Astrocyte (in vitro differentiated cells and primary cell): ENCODE results near the gene PPP2R5C. TPM values are rescaled to one million over a fixed set of nuclear protein-coding genes. Genes with fewer than 3 reads are reported as not detected.

Experiments
- DNase-seq: peaks from one replicate; pipeline ENCODE4 v3.0.0-alpha.2; 2010; ENCODE audit warnings: low read depth
- FAIRE-seq: peaks from 2 replicates; lab custom pipeline; 2011; peaks lifted over from hg19 to GRCh38; lab: Jason Lieb, UNC
- H2AFZ ChIP-seq: 2 replicates; pipeline ENCODE4 v1.6.0; 2012; ENCODE audit warnings: low read depth, low read length, inconsistent platforms
- H3K27ac ChIP-seq: 2 replicates; pipeline ENCODE4 v1.5.1; 2011; ENCODE audit warnings: low read depth, low read length, inconsistent platforms
- H3K27me3 ChIP-seq: 2 replicates; pipeline ENCODE4 v1.6.0; 2011; ENCODE audit warnings: low read length, inconsistent platforms; ENCODE audit not compliant: insufficient read depth
- H3K36me3 ChIP-seq: 2 replicates; pipeline ENCODE4 v1.5.1; 2011; ENCODE audit warnings: low read length, inconsistent platforms; ENCODE audit not compliant: insufficient read depth
- H3K4me1 ChIP-seq: 2 replicates; pipeline ENCODE4 v1.5.1; 2011; ENCODE audit warnings: low read length, inconsistent platforms; ENCODE audit not compliant: insufficient read depth
- H3K4me2 ChIP-seq: 2 replicates; pipeline ENCODE4 v1.6.0; 2012; ENCODE audit warnings: low read length, inconsistent platforms
- H3K4me3 ChIP-seq: 2 replicates; pipeline ENCODE4 v1.5.1; 2011; ENCODE audit warnings: low read depth, mild to moderate bottlenecking, low read length, inconsistent platforms; ENCODE audit not compliant: insufficient read depth
- H3K79me2 ChIP-seq: 2 replicates; pipeline ENCODE4 v1.6.0; 2012; ENCODE audit warnings: mild to moderate bottlenecking, low read length, inconsistent platforms; ENCODE audit not compliant: insufficient read depth
- H3K9ac ChIP-seq: 2 replicates; pipeline ENCODE4 v1.6.0; 2012; ENCODE audit warnings: mild to moderate bottlenecking, low read length, inconsistent platforms
- H3K9me3 ChIP-seq: 2 replicates; pipeline ENCODE4 v1.5.1; 2012; ENCODE audit warnings: low read depth, mild to moderate bottlenecking, low read length, inconsistent platforms; ENCODE audit not compliant: insufficient read depth
- H4K20me1 ChIP-seq: 2 replicates; pipeline ENCODE4 v1.6.0; 2012; ENCODE audit warnings: low read length, inconsistent platforms; ENCODE audit not compliant: insufficient read depth
- H3K27ac Mint-ChIP-seq: one replicate; pipeline ENCODE4 v1.8.0; 2021; ENCODE audit warnings: mild to moderate bottlenecking, mixed read lengths; ENCODE audit not compliant: unreplicated experiment
- H3K27me3 Mint-ChIP-seq: one replicate; pipeline ENCODE4 v1.8.0; 2021; ENCODE audit warnings: low read depth, mixed read lengths; ENCODE audit not compliant: unreplicated experiment
- H3K36me3 Mint-ChIP-seq: one replicate; pipeline ENCODE4 v1.8.0; 2021; ENCODE audit warnings: low read depth, mixed read lengths; ENCODE audit not compliant: unreplicated experiment
- H3K4me1 Mint-ChIP-seq: one replicate; pipeline ENCODE4 v1.8.0; 2021; ENCODE audit warnings: low read depth, mixed read lengths; ENCODE audit not compliant: unreplicated experiment
- H3K4me3 Mint-ChIP-seq: one replicate; pipeline ENCODE4 v1.8.0; 2021; ENCODE audit warnings: mild to moderate bottlenecking, moderate library complexity, mixed read lengths; ENCODE audit not compliant: unreplicated experiment
- H3K9me3 Mint-ChIP-seq: one replicate; pipeline ENCODE4 v1.8.0; 2021; ENCODE audit warnings: mild to moderate bottlenecking, mixed read lengths; ENCODE audit not compliant: unreplicated experiment
- EZH2 ChIP-seq: IDR thresholded peaks from 2 replicates; pipeline ENCODE4 v1.6.1; 2012; ENCODE audit warnings: mild to moderate bottlenecking, low read length, inconsistent platforms; ENCODE audit not compliant: insufficient read depth
- total RNA-seq: library from RNA; stranded (reverse); gene quantifications from 2 replicates; pipeline ENCODE4 v1.2.1, GENCODE V29; 2021
- TF ChIP-seq, protein P1 (sequence below): IDR thresholded peaks from 2 replicates; pipeline ENCODE4 v1.5.1; 2011; ENCODE audit warnings: low read depth, mild to moderate bottlenecking, inconsistent platforms, low read length, moderate library complexity; ENCODE audit not compliant: insufficient read depth

PPP2R5C gene
- total RNA-seq, 1 donor from 2014 or later, result 102 TPM

DNA sequence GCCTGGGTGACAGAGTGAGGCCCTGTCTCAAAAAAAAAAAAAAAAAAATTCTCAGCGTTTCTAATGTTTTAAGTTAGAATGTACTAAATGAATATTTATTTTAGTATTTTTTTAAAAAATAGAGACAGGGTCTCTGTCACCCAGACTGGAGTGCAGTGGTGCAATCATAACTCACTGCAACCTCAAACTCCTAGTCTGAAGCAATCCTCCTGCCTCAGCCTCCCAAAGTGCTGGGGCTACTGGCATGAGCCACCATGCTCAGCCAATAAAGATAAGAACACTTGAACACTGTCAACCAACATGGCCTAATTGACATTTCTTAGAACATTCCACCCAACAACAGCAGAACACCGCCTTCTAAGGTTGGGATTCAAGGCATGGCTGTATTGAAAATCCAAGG lies 197.8 kb downstream of the PPP2R5C start:
- Mint-ChIP-seq H3K27ac (no peak overlapping the region), H3K36me3 (no peaks in the 10 kb centered on the region)

DNA sequence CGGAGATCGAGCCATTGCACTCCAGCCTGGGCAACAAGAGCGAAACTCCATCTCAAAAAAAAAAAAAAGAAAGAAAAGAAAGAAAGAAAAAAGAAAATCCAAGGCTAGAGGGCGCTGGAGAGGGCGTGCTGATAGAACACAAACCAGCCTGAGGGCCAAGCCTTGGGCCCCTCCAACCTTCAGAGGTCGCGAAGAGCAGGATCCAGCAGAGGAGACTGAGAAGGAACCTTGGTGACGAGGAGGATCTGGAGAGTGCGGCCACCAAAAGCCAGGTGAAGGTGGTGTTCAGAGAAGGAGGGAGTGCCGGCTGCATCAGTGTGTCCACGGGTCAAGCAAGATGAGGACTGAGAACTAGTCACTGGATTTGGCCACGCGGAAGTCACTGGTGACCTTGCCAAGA lies 198.7 kb downstream of the PPP2R5C start:
- Histone ChIP-seq H3K79me2 (peaks cover 9% of the 10 kb centered on the region), H2AFZ (peak overlapping the region; percentile 28), H3K4me1 (peaks cover 22% of the 10 kb centered on the region), H3K4me3 (no peak overlapping the region), H3K9ac (no peak overlapping the region), H3K27ac (no peak overlapping the region), H3K4me2 (no peak overlapping the region), H3K36me3 (no peaks in the 10 kb centered on the region), H3K27me3 (no peaks in the 10 kb centered on the region), H3K9me3 (no peaks in the 10 kb centered on the region), H4K20me1 (no peaks in the 10 kb centered on the region)
- H3K4me1 Mint-ChIP-seq, result peaks cover 25% of the 10 kb centered on the region
- H3K4me3 Mint-ChIP-seq, result no peak overlapping the region
- no peak for DNase-seq
- no peaks in the 10 kb centered on the region for H3K36me3 Mint-ChIP-seq
- peaks cover 9% of the 10 kb centered on the region for H3K27me3 Mint-ChIP-seq
- no peak for FAIRE-seq
- TF ChIP-seq EZH2, result no peak
- TF ChIP-seq, protein P1, sequence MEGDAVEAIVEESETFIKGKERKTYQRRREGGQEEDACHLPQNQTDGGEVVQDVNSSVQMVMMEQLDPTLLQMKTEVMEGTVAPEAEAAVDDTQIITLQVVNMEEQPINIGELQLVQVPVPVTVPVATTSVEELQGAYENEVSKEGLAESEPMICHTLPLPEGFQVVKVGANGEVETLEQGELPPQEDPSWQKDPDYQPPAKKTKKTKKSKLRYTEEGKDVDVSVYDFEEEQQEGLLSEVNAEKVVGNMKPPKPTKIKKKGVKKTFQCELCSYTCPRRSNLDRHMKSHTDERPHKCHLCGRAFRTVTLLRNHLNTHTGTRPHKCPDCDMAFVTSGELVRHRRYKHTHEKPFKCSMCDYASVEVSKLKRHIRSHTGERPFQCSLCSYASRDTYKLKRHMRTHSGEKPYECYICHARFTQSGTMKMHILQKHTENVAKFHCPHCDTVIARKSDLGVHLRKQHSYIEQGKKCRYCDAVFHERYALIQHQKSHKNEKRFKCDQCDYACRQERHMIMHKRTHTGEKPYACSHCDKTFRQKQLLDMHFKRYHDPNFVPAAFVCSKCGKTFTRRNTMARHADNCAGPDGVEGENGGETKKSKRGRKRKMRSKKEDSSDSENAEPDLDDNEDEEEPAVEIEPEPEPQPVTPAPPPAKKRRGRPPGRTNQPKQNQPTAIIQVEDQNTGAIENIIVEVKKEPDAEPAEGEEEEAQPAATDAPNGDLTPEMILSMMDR, result peak; percentile 32
- peak overlapping the region; percentile 55 for H3K27ac Mint-ChIP-seq
- H3K9me3 Mint-ChIP-seq, result no peaks in the 10 kb centered on the region

More for the DNA sequence above, 197.8 kb downstream of the PPP2R5C start:
- Mint-ChIP-seq H3K27me3 (peaks cover 9% of the 10 kb centered on the region), H3K9me3 (no peaks in the 10 kb centered on the region), H3K4me3 (no peak overlapping the region), H3K4me1 (peaks cover 25% of the 10 kb centered on the region)
- no peak overlapping the region for H3K4me3 ChIP-seq
- no peaks in the 10 kb centered on the region for H3K27me3 ChIP-seq
- FAIRE-seq (no peak), DNase-seq (no peak)
- H3K36me3 ChIP-seq, result no peaks in the 10 kb centered on the region
- H3K4me2 ChIP-seq, result no peak overlapping the region
- H3K27ac ChIP-seq, result no peak overlapping the region
- H3K9me3 ChIP-seq, result no peaks in the 10 kb centered on the region
- TF ChIP-seq EZH2, result no peak
- TF ChIP-seq, protein P1, result no peak
- H3K4me1 ChIP-seq, result peaks cover 22% of the 10 kb centered on the region
- no peaks in the 10 kb centered on the region for H3K79me2 ChIP-seq
- H3K9ac ChIP-seq, result no peak overlapping the region
- H2AFZ ChIP-seq, result no peak overlapping the region
- H4K20me1 ChIP-seq, result no peaks in the 10 kb centered on the region

GRCh38 chr14:101961011-101961721 lies 199.7 kb downstream of the PPP2R5C start:
- TF ChIP-seq, protein P1, result peak; percentile 94
- TF ChIP-seq EZH2, result no peak
- peaks cover 25% of the 10 kb centered on the region for H3K4me1 Mint-ChIP-seq
- H3K9me3 Mint-ChIP-seq, result no peaks in the 10 kb centered on the region
- peak; percentile 43 for DNase-seq
- peak overlapping the region; percentile 22 for H3K4me3 Mint-ChIP-seq
- no peaks in the 10 kb centered on the region for H3K9me3 ChIP-seq
- H3K79me2 ChIP-seq, result peaks cover 18% of the 10 kb centered on the region
- no peaks in the 10 kb centered on the region for H3K36me3 ChIP-seq
- H3K36me3 Mint-ChIP-seq, result no peaks in the 10 kb centered on the region
- no peak overlapping the region for H3K27ac ChIP-seq
- peaks cover 9% of the 10 kb centered on the region for H4K20me1 ChIP-seq
- H3K27me3 ChIP-seq, result no peaks in the 10 kb centered on the region
- H2AFZ ChIP-seq, result peak overlapping the region; percentile 46
- peak overlapping the region; percentile 77 for H3K27ac Mint-ChIP-seq
- no peak overlapping the region for H3K9ac ChIP-seq
- H3K27me3 Mint-ChIP-seq, result peaks cover 9% of the 10 kb centered on the region
- no peak for FAIRE-seq
- H3K4me2 ChIP-seq, result no peak overlapping the region
- H3K4me1 ChIP-seq, result peaks cover 22% of the 10 kb centered on the region
- no peak overlapping the region for H3K4me3 ChIP-seq
